OCI-LY1 (cell line): ENCODE results near the gene CYP11A1.

Source experiments
- CTCF ChIP-seq: fragments of 200-600 bp; sonication (generic), shearing (Covaris generic); IDR thresholded peaks from 2 replicates; pipeline ENCODE4 v1.5.1; 2017; ENCODE audit warnings: mild to moderate bottlenecking, antibody characterized with exemption, low read length, moderate library complexity, mixed read lengths
- EZH2 ChIP-seq: fragments of 200-600 bp; sonication (generic), shearing (Covaris generic); IDR thresholded peaks from 2 replicates; pipeline ENCODE4 v1.8.0; 2017; ENCODE audit warnings: borderline replicate concordance, mixed run types, mild to moderate bottlenecking, antibody characterized with exemption, low read length, moderate library complexity, mixed read lengths

GRCh38 chr15:74386496-74387140 lies 19.2 kb upstream of the CYP11A1 start:
- TF ChIP-seq CTCF: no peak
- TF ChIP-seq EZH2: no peak
